ELR (cell line): ENCODE measurements around the gene PPP1R3F.
"Not testable (repeated sequence)": the region's sequence is repeated elsewhere in the genome, so short reads cannot be mapped to it uniquely, and the experiment has no call there.

Experiments used
- DNase-seq: peaks from one replicate; pipeline ENCODE4 v3.0.0-alpha.2; 2015; ENCODE audit warnings: low read depth

PPP1R3F gene

DNA sequence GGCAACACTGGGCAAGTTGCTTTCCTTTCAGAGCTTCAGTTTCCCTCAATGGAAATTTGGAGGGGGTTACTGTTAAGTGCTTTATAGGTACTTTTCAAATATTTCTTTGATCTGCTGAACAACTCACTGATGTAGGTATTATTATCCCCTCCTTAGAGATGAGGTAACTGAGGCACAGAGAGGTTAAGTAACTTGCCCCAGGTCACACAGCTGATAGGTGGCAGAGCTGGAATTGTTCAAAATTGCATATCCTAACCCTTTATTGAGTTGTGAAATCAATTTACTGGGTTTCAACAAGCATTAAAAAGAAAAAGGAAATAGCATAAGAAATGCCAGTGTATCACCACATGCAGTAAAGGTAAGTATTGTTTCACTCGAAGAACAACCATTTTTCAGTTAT lies 6.6 kb downstream of the PPP1R3F start:
- DNase-seq: no peak

DNA sequence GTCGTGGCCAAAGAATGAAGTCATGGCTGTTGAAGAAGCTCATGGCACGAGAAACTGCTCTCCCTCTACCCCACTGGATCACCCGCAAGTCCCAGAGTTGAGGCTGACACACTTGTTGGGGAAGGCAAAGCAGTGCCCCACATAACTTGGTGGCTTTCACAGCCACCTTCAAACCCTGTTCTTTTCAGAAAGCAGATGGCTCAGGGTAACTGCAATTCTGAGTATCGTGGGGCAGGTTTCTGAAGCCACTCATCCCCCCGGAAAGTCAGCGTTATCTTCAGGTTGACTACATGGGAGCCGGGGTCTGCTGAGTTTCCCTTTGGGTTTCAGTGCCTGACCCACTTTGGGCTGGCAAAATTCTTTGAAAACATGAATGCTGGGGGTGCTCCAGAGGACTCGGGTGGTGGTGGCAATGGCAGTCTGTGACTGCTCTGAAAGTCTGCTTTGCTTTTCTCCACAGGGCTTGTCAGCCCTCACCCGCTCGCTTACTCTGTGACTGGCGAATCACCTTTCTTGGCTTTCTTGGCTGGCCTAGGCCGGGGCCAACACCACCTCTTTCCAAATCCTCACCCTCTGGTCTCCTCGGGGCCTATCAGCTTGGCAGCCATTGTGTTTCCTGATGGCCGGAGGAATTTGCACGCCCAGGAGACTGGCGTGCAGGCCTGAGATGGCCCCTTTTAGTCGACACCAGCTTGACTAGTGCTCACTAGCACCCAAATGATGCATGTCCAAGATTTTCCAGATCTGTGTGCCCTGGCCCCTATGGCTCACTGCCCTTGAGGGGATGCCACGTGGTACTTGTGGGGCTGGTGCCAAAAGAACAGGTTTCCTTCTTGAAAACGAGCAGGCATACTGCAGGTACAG lies 7.3 kb downstream of the PPP1R3F start:
- DNase-seq: no peak

DNA sequence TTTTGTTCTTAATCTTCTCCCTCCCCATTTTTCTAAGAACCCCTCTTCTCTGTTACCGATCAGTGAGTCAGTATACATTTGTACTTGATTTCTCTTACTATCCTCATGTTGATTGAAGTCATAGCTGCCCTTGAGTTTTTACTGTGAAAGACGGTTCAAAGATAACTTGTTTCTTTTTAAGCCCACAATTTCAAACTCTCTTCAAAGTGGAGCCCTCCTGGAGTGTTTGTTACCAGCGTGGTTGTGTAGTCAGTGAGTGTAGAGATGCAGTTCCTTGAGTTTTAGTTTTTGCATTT lies 7.9 kb downstream of the PPP1R3F start:
- DNase-seq: no peak

GRCh38 chrX:49278081-49278480 lies 8.5 kb downstream of the PPP1R3F start:
- DNase-seq: no peak

DNA sequence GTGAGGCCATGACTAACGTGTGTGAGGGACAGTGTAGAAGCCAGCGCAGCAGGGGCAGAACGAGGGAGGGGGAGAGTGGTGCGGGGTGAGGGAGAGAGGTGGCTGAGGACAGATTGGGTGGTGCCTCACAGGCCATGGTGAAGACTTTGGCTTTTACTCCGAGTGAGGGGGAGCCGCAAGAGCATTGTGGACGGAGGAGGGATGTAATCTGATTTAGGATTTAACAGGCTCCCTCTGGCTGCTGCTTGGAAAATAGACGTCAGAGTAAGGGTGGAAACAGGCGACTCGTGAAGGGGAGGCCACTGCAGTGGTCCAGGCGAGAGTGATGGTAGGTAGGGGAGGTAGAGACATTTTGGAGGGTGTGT lies 13.0 kb downstream of the PPP1R3F start:
- peak; percentile 20 for DNase-seq

DNA sequence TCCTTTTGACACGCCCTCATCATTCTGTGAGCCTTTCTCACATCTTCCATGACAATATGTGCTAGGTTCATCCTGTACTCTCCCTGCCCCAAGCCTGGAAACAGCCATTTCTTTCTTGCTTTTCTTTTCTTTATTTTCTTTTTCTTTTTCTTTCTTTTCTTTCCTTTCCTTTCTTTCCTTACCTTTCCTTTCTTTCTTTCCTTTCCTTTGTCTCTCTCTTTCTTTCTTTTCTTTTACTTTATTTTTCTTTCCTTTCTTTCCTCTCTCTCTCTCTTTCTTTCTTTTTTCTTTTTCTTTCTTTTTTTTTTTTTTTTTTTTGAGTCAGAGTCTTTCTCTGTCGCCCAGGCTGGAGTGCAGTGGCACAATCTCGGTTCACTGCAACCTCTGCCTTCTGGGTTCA lies 14.6 kb downstream of the PPP1R3F start:
- DNase-seq: no peak

GRCh38 chrX:49286136-49286535 lies 16.5 kb downstream of the PPP1R3F start:
- no peak for DNase-seq

DNA sequence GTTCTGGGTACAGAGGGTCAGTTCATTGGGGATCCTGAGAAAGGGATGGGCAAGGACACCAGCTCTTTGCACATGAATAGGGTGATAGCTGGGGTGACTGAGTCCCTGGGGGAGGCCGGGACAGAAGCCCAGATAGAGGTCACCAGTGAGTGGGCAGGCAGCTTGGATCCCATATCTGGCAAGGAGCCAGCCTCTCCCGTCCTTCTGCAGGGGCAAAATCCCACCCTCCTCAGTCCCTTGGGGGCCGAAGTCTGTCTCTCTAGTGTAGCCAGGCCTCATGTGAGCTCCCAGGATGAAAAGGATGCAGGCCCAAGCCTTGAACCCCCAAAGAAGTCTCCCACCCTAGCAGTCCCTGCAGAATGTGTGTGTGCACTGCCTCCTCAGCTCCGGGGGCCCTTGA lies 17.0 kb downstream of the PPP1R3F start:
- no peak for DNase-seq

GRCh38 chrX:49287665-49288064 lies 18.1 kb downstream of the PPP1R3F start:
- DNase-seq: no peak

- DNase-seq: no peak
Observed at GRCh38 chrX:49290215-49290614, 20.6 kb downstream of the PPP1R3F start.

DNA sequence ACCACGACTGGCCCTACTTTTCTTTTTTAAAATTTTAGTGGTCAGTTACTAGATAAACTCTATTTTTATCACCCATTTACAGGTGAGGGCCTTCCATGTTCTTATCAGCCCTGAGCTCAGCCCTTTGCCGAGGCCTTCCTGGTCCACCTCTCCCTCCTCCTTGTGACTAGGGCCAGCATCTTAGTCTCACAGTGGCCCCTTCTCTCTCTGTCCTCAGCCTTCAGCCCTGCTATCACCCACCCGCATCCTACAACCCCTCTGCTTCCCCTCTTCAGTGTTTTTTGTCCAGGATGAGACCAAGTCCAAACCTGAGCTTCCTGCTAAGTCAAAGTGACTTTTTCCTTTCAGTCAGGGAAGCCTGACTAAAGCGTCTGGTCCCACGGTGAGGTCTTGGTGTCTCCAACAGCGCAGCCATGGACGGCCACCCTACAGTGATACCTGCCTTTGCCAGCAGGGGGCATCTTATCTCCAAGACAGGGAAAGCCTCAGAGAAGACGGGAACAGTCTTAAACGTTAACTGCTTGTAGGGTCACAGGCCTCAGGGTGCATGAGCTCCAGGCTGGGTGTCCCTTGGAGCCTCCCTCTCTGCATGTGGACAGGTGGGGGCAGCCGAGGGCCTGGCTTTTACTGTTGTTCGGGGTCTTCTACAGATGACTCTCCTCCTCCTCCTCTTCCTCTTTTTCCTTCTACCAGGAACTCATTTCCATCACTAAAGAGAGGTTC lies 22.2 kb downstream of the PPP1R3F start:
- DNase-seq: peak; percentile 62

DNA sequence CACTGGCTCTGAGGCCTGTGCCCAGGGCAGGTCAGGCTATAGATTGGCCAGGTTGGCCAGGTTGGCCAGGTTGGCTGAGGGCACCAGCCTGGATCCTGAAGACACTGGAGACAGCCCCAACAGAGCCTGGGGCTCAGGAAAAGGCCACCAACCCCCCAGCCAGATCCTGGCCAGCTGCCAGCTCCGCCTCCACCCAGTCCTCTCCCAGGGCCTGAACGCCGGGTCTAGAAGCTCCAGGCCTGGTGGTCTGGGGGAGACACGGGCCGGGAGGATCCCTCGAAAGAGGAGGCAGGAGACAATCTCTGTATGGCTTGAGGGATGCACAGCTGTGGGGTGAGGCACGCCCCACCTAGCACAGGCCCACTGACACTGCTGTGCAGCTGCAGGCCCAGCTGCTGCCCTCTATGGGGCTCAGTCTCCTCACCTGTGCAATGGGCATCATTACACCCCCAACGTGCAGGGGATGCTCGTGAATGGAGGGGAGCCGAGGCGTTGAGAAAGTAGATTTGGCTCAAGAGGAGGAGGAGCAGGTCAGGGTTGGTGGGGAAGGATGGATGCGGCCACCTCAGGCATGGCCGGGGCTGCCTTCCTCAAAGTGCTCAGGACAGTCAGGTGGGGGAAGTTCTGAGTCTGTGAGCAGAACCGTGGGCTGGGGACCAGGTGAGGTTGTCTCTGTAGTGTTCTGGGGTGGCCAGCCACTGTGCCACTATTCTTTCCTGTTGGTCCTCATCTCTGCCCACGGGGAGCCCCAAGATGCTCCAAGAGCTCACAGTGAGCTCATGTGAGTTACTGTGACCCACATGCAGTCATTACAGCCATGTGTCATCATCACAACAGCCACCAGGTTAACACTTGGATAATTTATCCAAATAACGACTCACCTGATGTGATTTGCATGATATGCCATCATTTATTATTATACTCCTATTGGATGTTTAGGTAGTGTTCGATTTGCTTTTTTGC lies 23.1 kb downstream of the PPP1R3F start:
- DNase-seq: no peak

DNA sequence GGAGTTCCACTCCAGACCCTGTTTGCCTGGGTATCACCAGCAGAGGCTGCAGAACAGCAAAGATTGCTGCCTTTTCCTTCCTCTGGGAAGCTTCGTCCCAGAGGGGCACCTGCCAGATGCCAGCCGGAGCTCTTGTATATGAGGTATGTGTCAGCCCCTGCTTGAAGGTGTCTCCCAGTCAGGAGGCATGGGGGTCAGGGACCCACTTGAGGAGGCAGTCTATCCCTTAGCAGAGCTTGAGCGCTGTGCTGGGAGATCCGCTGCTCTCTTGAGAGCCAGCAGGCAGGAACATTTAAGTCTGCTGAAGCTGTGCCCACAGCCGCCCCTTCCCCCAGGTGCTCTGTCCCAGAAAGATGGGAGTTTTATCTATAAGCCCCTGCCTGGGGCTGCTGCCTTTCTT lies 29.7 kb downstream of the PPP1R3F start:
- DNase-seq: not testable (repeated sequence)

- DNase-seq: no peak
Observed at GRCh38 chrX:49300703-49301102, 31.1 kb downstream of the PPP1R3F start.

GRCh38 chrX:49303346-49303745 lies 33.8 kb downstream of the PPP1R3F start, which contains the start of gene GAGE10:
TSS of gene GAGE10 (plus strand) at chrX:49303646. CDS start at chrX:49304860, 1,214 bp downstream.
- DNase-seq: no peak

- not testable (repeated sequence) for DNase-seq
Observed at GRCh38 chrX:49307775-49308174, 38.2 kb downstream of the PPP1R3F start.

- DNase-seq: peak; percentile 23
Observed at GRCh38 chrX:49308604-49309269, 39.1 kb downstream of the PPP1R3F start.

DNA sequence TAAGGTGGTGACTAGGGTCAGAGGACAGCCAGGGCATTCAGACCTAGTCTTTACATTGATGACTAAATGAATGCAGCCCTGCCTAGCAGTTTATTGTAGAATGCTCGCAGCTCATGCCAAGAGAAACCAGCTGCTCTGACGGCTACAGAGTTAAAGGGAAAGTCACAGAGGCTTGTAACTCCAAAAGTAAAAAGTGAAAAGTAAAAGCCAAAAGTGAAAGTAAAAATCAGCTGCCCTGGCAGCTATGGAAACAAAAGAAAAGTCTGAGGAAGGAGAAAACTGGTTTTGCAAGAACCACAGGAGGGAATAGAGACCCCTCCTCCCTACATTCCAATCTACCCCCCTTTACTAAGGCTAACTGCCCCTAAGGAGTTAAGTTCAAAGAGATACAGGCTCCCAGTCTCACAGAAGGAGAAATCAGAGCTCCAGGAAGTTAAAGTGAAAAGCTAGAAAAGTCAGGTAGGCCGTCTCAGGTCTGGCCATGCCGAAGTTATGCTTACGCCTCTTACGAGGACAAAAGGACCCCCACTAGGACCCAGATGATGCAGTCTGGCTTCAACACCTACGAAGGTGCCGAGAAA lies 39.9 kb downstream of the PPP1R3F start:
- DNase-seq: peak; percentile 29

- DNase-seq: no peak
Observed at GRCh38 chrX:49310371-49310770, 40.8 kb downstream of the PPP1R3F start.

GRCh38 chrX:49312176-49312575 lies 42.6 kb downstream of the PPP1R3F start:
- no peak for DNase-seq

DNA sequence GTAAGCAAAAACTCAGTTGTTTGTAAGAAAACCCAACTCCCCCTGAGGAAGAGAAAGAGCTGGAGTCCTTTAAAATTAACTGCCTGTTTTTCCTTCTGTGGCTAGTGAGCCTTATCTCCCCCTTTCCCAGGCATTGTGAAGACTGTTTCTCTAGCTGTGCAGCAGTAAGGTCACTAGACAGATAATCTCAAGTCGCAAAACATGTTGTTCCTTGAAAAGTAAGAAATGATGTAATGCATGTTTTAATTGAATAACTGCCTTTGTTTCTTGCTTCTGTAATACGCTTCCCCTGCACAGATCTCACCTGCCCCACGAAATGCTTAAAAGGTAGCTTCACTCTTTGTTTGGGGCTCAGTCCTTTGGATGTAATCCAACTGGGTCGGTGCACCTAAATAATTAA lies 46.5 kb downstream of the PPP1R3F start:
- DNase-seq: no peak
